Mucosa of rectum (tissue), 2 donors: Measurements from ENCODE around the gene PROM2.

Experiments
- H3K27ac ChIP-seq, 2 donors: one replicate each; pipeline ENCODE4 v1.7.0; 2013; ENCODE audit warnings: inconsistent platforms in 2 of 2, low read depth in 2 of 2, low read length in 2 of 2
- H3K27me3 ChIP-seq, 2 donors: one replicate each; pipeline ENCODE4 v1.7.0; 2013; ENCODE audit warnings: low read length in 2 of 2; ENCODE audit not compliant: control insufficient read depth in 2 of 2, insufficient read depth in 2 of 2
- H3K36me3 ChIP-seq, 2 donors: one replicate each; pipeline ENCODE4 v1.7.0; 2013; ENCODE audit warnings: low read length in 2 of 2; ENCODE audit not compliant: control insufficient read depth in 2 of 2, insufficient read depth in 2 of 2
- H3K4me1 ChIP-seq, 2 donors: one replicate each; pipeline ENCODE4 v1.7.0; 2013; ENCODE audit warnings: low read length in 2 of 2, mild to moderate bottlenecking in 1 of 2; ENCODE audit not compliant: control insufficient read depth in 2 of 2, insufficient read depth in 2 of 2
- H3K4me3 ChIP-seq, 2 donors: one replicate each; pipeline ENCODE4 v1.7.0; 2013; ENCODE audit warnings: low read length in 2 of 2
- H3K9ac ChIP-seq, 2 donors: one replicate each; pipeline ENCODE4 v1.7.0; 2013; ENCODE audit warnings: low read length in 2 of 2, low read depth in 1 of 2, mild to moderate bottlenecking in 1 of 2
- H3K9me3 ChIP-seq, 2 donors: one replicate each; pipeline ENCODE4 v1.7.0; 2013; ENCODE audit warnings: low read length in 2 of 2; ENCODE audit not compliant: control insufficient read depth in 2 of 2
- donor health status: healthy.
- donor health status: Normal muscosa, but diverticular disease.

The PROM2 gene

GRCh38 chr2:95334916-95335641 is 60.8 kb downstream of the PROM2 start:
- Histone ChIP-seq H3K36me3 (no peaks in the 10 kb centered on the region), H3K9me3 (no peaks in the 10 kb centered on the region), H3K27ac (no peak overlapping the region), H3K9ac (no peak overlapping the region), H3K4me3 (no peak overlapping the region), H3K4me1 (no peaks in the 10 kb centered on the region), H3K27me3 (no peaks in the 10 kb centered on the region)

GRCh38 chr2:95336406-95336805 is 62.2 kb downstream of the PROM2 start:
- no peak overlapping the region for H3K27ac ChIP-seq
- H3K9ac ChIP-seq = no peak overlapping the region
- H3K9me3 ChIP-seq = no peaks in the 10 kb centered on the region
- no peaks in the 10 kb centered on the region for H3K4me1 ChIP-seq
- H3K36me3 ChIP-seq = no peaks in the 10 kb centered on the region
- H3K27me3 ChIP-seq = peaks cover 0 to 3% of the 10 kb centered on the region in 2 donors
- no peak overlapping the region for H3K4me3 ChIP-seq

GRCh38 chr2:95337829-95338228 is 63.6 kb downstream of the PROM2 start:
- H3K4me1 ChIP-seq = no peaks in the 10 kb centered on the region
- no peak overlapping the region for H3K9ac ChIP-seq
- no peak overlapping the region for H3K27ac ChIP-seq
- no peaks in the 10 kb centered on the region for H3K9me3 ChIP-seq
- no peak overlapping the region for H3K4me3 ChIP-seq
- H3K27me3 ChIP-seq = peaks cover 0 to 5% of the 10 kb centered on the region in 2 donors
- no peaks in the 10 kb centered on the region for H3K36me3 ChIP-seq
